CD4-positive, alpha-beta T cell (primary cell): ENCODE data around the gene MX2. TPM values are rescaled to one million over a fixed set of nuclear protein-coding genes. Genes with fewer than 3 reads are reported as not detected.

Experiments used
- ATAC-seq: fragments of 200-7000 bp; cut with Tn5 transposase; one replicate; pipeline ENCODE4 v1.10.0; 2022; ENCODE audit warnings: mild to moderate bottlenecking; ENCODE audit not compliant: poor library complexity
- CTCF ChIA-PET: fragments of 350-600 bp; sonication (Branson Sonifier 250); formaldehyde crosslinking; loops from one replicate; lab custom pipeline; 2021; ENCODE audit warnings: antibody characterized with exemption, inconsistent platforms; lab: Charles Lee
- POLR2A ChIA-PET: fragments of 350-600 bp; sonication (Branson Sonifier 250); formaldehyde crosslinking; loops from one replicate; lab custom pipeline; 2021; ENCODE audit warnings: antibody characterized with exemption, inconsistent platforms; lab: Charles Lee
- DNase-seq, 14 experiments: peaks; one replicate each; pipeline ENCODE4 v3.0.0-alpha.2; 2013 to 2020; ENCODE audit warnings: mixed read lengths in 2 of 14
- H3K27ac ChIP-seq, 2 donors: one replicate each; pipeline versions ENCODE4 v1.5.1 to v1.7.0; 2013; ENCODE audit warnings: low read length in 2 of 2, low read depth in 1 of 2, mild to moderate bottlenecking in 1 of 2
- H3K27me3 ChIP-seq, 2 experiments: 1 replicate in 1 of 2; 2 replicates in 1 of 2; pipeline versions ENCODE4 v1.6.1 to v1.7.0; 2013; ENCODE audit warnings: low read length in 2 of 2, control low read depth in 1 of 2, mild to moderate bottlenecking in 1 of 2, moderate library complexity in 1 of 2; ENCODE audit not compliant: insufficient read depth in 2 of 2, control insufficient read depth in 1 of 2
- H3K36me3 ChIP-seq: one replicate; pipeline ENCODE4 v1.6.1; 2013; ENCODE audit warnings: low read length, control low read depth; ENCODE audit not compliant: insufficient read depth
- H3K4me1 ChIP-seq: one replicate; pipeline ENCODE4 v1.6.1; 2013; ENCODE audit warnings: low read length, control low read depth; ENCODE audit not compliant: insufficient read depth
- H3K4me3 ChIP-seq: one replicate; pipeline ENCODE4 v1.5.1; 2013; ENCODE audit warnings: mild to moderate bottlenecking, low read length, moderate library complexity
- H3K9me3 ChIP-seq, 2 experiments: 1 replicate in 1 of 2; 2 replicates in 1 of 2; pipeline versions ENCODE4 v1.6.1 to v1.7.0; 2013; ENCODE audit warnings: low read length in 2 of 2, mild to moderate bottlenecking in 2 of 2, control low read depth in 1 of 2, moderate library complexity in 1 of 2; ENCODE audit not compliant: control insufficient read depth in 1 of 2, insufficient read depth in 1 of 2
- H3K27ac Mint-ChIP-seq: one replicate; pipeline ENCODE4 v1.8.0; 2020; ENCODE audit warnings: mixed read lengths
- H3K27me3 Mint-ChIP-seq: one replicate; pipeline ENCODE4 v1.8.0; 2021; ENCODE audit warnings: mixed read lengths
- H3K36me3 Mint-ChIP-seq: one replicate; pipeline ENCODE4 v1.8.0; 2021; ENCODE audit warnings: low read depth, mixed read lengths
- H3K4me1 Mint-ChIP-seq: one replicate; pipeline ENCODE4 v1.8.0; 2021; ENCODE audit warnings: low read depth, mixed read lengths
- H3K4me3 Mint-ChIP-seq: one replicate; pipeline ENCODE4 v1.8.0; 2020; ENCODE audit warnings: mild to moderate bottlenecking, mixed read lengths
- H3K9me3 Mint-ChIP-seq: one replicate; pipeline ENCODE4 v1.8.0; 2020; ENCODE audit warnings: mixed read lengths
- CTCF ChIP-seq: fragments of 200-600 bp; IDR thresholded peaks from one replicate; pipeline ENCODE4 v1.8.0; 2022; ENCODE audit warnings: antibody characterized with exemption, mild to moderate bottlenecking
- intact Hi-C, 2 experiments: fragments of 100-400 bp; cut with DNase I in 1 of 2; cut with micrococcal nuclease in 1 of 2; formaldehyde crosslinking; loops; one replicate each; pipeline versions ENCODE4 v1.15.1 to v1.9.0; 2023 to 2025; cut with DNase I, micrococcal nuclease
- total RNA-seq, 174 experiments: library from RNA in 2 of 174; stranded (reverse) in 2 of 174; gene quantifications; one replicate each; pipeline ENCODE4 v1.2.3 and lab custom pipeline; 2021 to 2026

MX2 gene
- total RNA-seq, 2 experiments from 2014 or later: 77.8 to 87.1 TPM

GRCh38 chr21:41378849-41379248, 17.0 kb downstream of the MX2 start:
- DNase-seq (no peak), ATAC-seq (no peak)
- Histone ChIP-seq H3K4me1 (peaks cover 10% of the 10 kb centered on the region), H3K9me3 (no peaks in the 10 kb centered on the region), H3K36me3 (peaks cover 85% of the 10 kb centered on the region), H3K4me3 (no peak overlapping the region), H3K27me3 (no peaks in the 10 kb centered on the region), H3K27ac (no peak overlapping the region)
- POLR2A ChIA-PET: no interaction called here
- H3K36me3 Mint-ChIP-seq: peaks cover 91% of the 10 kb centered on the region
- CTCF ChIA-PET: interaction anchor here (1.5 kb wide), 1 partner anchor 96 kb away, joined by 4 read pairs; no protein-coding TSS in a partner anchor
- no peak for TF ChIP-seq CTCF
- H3K4me3 Mint-ChIP-seq: no peak overlapping the region
- H3K9me3 Mint-ChIP-seq: no peaks in the 10 kb centered on the region
- H3K4me1 Mint-ChIP-seq: peaks cover 9% of the 10 kb centered on the region
- H3K27me3 Mint-ChIP-seq: no peaks in the 10 kb centered on the region
- intact Hi-C loops: loop anchor here in 1 of 2 experiments (10.0 kb wide), 1 partner anchor 54 kb away; no protein-coding TSS in a partner anchor
- no peak overlapping the region for H3K27ac Mint-ChIP-seq

GRCh38 chr21:41379901-41380300, 18.1 kb downstream of the MX2 start:
- H3K4me1 Mint-ChIP-seq: peaks cover 7% of the 10 kb centered on the region
- no peaks in the 10 kb centered on the region for H3K27me3 ChIP-seq
- H3K36me3 Mint-ChIP-seq: peaks cover 95% of the 10 kb centered on the region
- no peaks in the 10 kb centered on the region for H3K9me3 Mint-ChIP-seq
- no peak for DNase-seq
- no peak overlapping the region for H3K27ac ChIP-seq
- H3K36me3 ChIP-seq: peaks cover 86% of the 10 kb centered on the region
- ChIA-PET CTCF (interaction anchor here (2.3 kb wide), 1 partner anchor 97 kb away, joined by 8 read pairs; no protein-coding TSS in a partner anchor), POLR2A (interaction anchor here (1.7 kb wide), 1 partner anchor 19 kb away, joined by 5 read pairs; no protein-coding TSS in a partner anchor)
- H3K4me3 ChIP-seq: no peak overlapping the region
- H3K27me3 Mint-ChIP-seq: no peaks in the 10 kb centered on the region
- no peaks in the 10 kb centered on the region for H3K9me3 ChIP-seq
- no peak for TF ChIP-seq CTCF
- intact Hi-C loops: loop anchor here (5.0 to 10.0 kb wide), 2 partner anchors 53 to 55 kb away; no protein-coding TSS in a partner anchor
- H3K4me3 Mint-ChIP-seq: no peak overlapping the region
- no peak for ATAC-seq
- H3K27ac Mint-ChIP-seq: no peak overlapping the region
- H3K4me1 ChIP-seq: peaks cover 2% of the 10 kb centered on the region

- H3K4me3 ChIP-seq: no peak overlapping the region
- Mint-ChIP-seq H3K4me1 (peaks cover 4% of the 10 kb centered on the region), H3K9me3 (no peaks in the 10 kb centered on the region), H3K27ac (no peak overlapping the region), H3K4me3 (no peak overlapping the region), H3K36me3 (peaks cover 96% of the 10 kb centered on the region), H3K27me3 (no peaks in the 10 kb centered on the region)
- H3K9me3 ChIP-seq: no peaks in the 10 kb centered on the region
- TF ChIP-seq CTCF: no peak
- ATAC-seq: no peak
- DNase-seq: no peak
- no peaks in the 10 kb centered on the region for H3K4me1 ChIP-seq
- intact Hi-C loops: loop anchor here in 1 of 2 experiments (5.0 kb wide), 1 partner anchor 54 kb away; no protein-coding TSS in a partner anchor
- H3K36me3 ChIP-seq: peaks cover 92% of the 10 kb centered on the region
- H3K27ac ChIP-seq: no peak overlapping the region
- H3K27me3 ChIP-seq: no peaks in the 10 kb centered on the region
- POLR2A ChIA-PET: interaction anchor here (1.2 to 1.7 kb wide), 2 partner anchors 12 to 20 kb away, joined by 4 to 5 read pairs; no protein-coding TSS in a partner anchor
- CTCF ChIA-PET: interaction anchor here (2.3 kb wide), 1 partner anchor 99 kb away, joined by 8 read pairs; no protein-coding TSS in a partner anchor
These were observed 19.9 kb downstream of the MX2 start for GRCh38 chr21:41381731-41382130.
